H1 (cell line): ENCODE data around the gene VPS51. TPM values are rescaled to one million over a fixed set of nuclear protein-coding genes. Genes with fewer than 3 reads are reported as not detected.

Experiments used
- CTCF ChIA-PET: fragments of 300-600 bp; sonication (Branson Sonifier 250); formaldehyde crosslinking; loops from one replicate; lab custom pipeline; 2021; ENCODE audit not compliant: partially characterized antibody; lab: Charles Lee
- POLR2A ChIA-PET: fragments of 300-600 bp; sonication (Branson Sonifier 250); formaldehyde crosslinking; loops from one replicate; lab custom pipeline; 2021; ENCODE audit warnings: inconsistent platforms; ENCODE audit not compliant: partially characterized antibody; lab: Charles Lee
- DNase-seq, 2 experiments: peaks; one replicate each; pipeline versions ENCODE4 v3.0.0 to v3.0.0-alpha.2; 2010 to 2022; ENCODE audit warnings: low spot score in 2 of 2, low read depth in 1 of 2, mixed read lengths in 1 of 2
- FAIRE-seq: peaks from 2 replicates; lab custom pipeline; 2011; peaks lifted over from hg19 to GRCh38; lab: Jason Lieb, UNC
- H2AFZ ChIP-seq: 2 replicates; pipeline ENCODE4 v1.8.1; 2012; ENCODE audit warnings: low read length, inconsistent platforms
- H2AK5ac ChIP-seq: 2 replicates; pipeline ENCODE4 v1.6.1; 2013; ENCODE audit warnings: low read depth, low read length
- H2BK120ac ChIP-seq: replicated peaks from 2 replicates; pipeline ENCODE3; 2013; ENCODE audit warnings: low read depth, low read length, inconsistent platforms
- H2BK12ac ChIP-seq: 2 replicates; pipeline ENCODE4 v1.6.1; 2013; ENCODE audit warnings: low read depth, low read length
- H2BK15ac ChIP-seq: 2 replicates; pipeline ENCODE4 v1.6.1; 2013; ENCODE audit warnings: low read length
- H2BK20ac ChIP-seq: 2 replicates; pipeline ENCODE4 v1.6.1; 2013; ENCODE audit warnings: low read length
- H2BK5ac ChIP-seq: 2 replicates; pipeline ENCODE4 v1.6.1; 2013; ENCODE audit warnings: low read depth, low read length
- H3K14ac ChIP-seq: 2 replicates; pipeline ENCODE4 v1.6.1; 2013; ENCODE audit warnings: inconsistent platforms; ENCODE audit not compliant: insufficient read length
- H3K18ac ChIP-seq: 2 replicates; pipeline ENCODE4 v1.6.1; 2013; ENCODE audit warnings: low read length; ENCODE audit errors: extremely low read depth
- H3K23ac ChIP-seq: 2 replicates; pipeline ENCODE4 v1.6.1; 2013; ENCODE audit warnings: inconsistent platforms; ENCODE audit not compliant: insufficient read length
- H3K23me2 ChIP-seq: 2 replicates; pipeline ENCODE4 v1.6.1; 2013; ENCODE audit warnings: low read depth, low read length
- H3K27ac ChIP-seq: 2 replicates; pipeline ENCODE4 v1.6.1; 2011; ENCODE audit warnings: low read depth, low read length, inconsistent platforms
- H3K27me3 ChIP-seq, 4 experiments: replicated peaks in 1 of 4; 1 replicate in 1 of 4; 2 replicates in 3 of 4; pipeline versions ENCODE4 v1.6.1 to v1.8.1; 2011 to 2013; ENCODE audit warnings: low read length in 3 of 4, mild to moderate bottlenecking in 3 of 4, inconsistent platforms in 2 of 4, mixed read lengths in 2 of 4, moderate library complexity in 1 of 4; ENCODE audit not compliant: control insufficient read depth in 3 of 4, insufficient read depth in 3 of 4; ENCODE audit errors: extremely low read depth in 1 of 4
- H3K36me3 ChIP-seq, 4 experiments: 2 replicates each; pipeline versions ENCODE4 v1.6.1 to v1.8.1; 2011 to 2013; ENCODE audit warnings: mild to moderate bottlenecking in 4 of 4, low read length in 3 of 4, moderate library complexity in 2 of 4, control low read depth in 1 of 4, inconsistent platforms in 1 of 4; ENCODE audit not compliant: insufficient read depth in 4 of 4, control insufficient read depth in 2 of 4
- H3K4ac ChIP-seq: replicated peaks from 2 replicates; pipeline ENCODE3; 2013; ENCODE audit warnings: low read length, low read depth, mixed read lengths, inconsistent platforms; ENCODE audit not compliant: insufficient read length
- H3K4me1 ChIP-seq, 4 experiments: replicated peaks in 1 of 4; 1 replicate in 1 of 4; 2 replicates in 3 of 4; pipeline versions ENCODE4 v1.6.1 to v1.8.1; 2011 to 2013; ENCODE audit warnings: low read length in 3 of 4, inconsistent platforms in 2 of 4, mixed read lengths in 1 of 4; ENCODE audit not compliant: insufficient read depth in 4 of 4, control insufficient read depth in 3 of 4
- H3K4me2 ChIP-seq, 2 experiments: 2 replicates each; pipeline versions ENCODE4 v1.6.1 to v1.8.1; 2011 to 2013; ENCODE audit warnings: low read depth in 2 of 2, low read length in 2 of 2, control low read depth in 1 of 2, inconsistent platforms in 1 of 2, mild to moderate bottlenecking in 1 of 2; ENCODE audit not compliant: insufficient read depth in 1 of 2
- H3K4me3 ChIP-seq, 4 experiments: fragments of 200-600, 300-600 bp in 1 of 4; sonication (generic), shearing (Covaris generic), sonication (Bioruptor Twin) in 1 of 4; 2 replicates each; pipeline versions ENCODE4 v1.5.1 to v1.8.1; 2011 to 2016; ENCODE audit warnings: low read length in 4 of 4, low read depth in 3 of 4, control low read depth in 2 of 4, inconsistent platforms in 2 of 4, mild to moderate bottlenecking in 2 of 4, mixed read lengths in 1 of 4, moderate library complexity in 1 of 4; ENCODE audit not compliant: insufficient read depth in 2 of 4; ENCODE audit errors: extremely low read depth in 1 of 4
- H3K56ac ChIP-seq: replicated peaks from 2 replicates; pipeline ENCODE3; 2013; ENCODE audit warnings: low read depth, mild to moderate bottlenecking, mixed read lengths, low read length, inconsistent platforms; ENCODE audit not compliant: insufficient read length
- H3K79me1 ChIP-seq: 2 replicates; pipeline ENCODE4 v1.6.1; 2013; ENCODE audit warnings: low read depth, low read length, control low read depth
- H3K79me2 ChIP-seq, 2 experiments: 2 replicates each; pipeline versions ENCODE4 v1.6.1 to v1.8.1; 2012 to 2013; ENCODE audit warnings: low read length in 2 of 2, mild to moderate bottlenecking in 2 of 2, inconsistent platforms in 1 of 2; ENCODE audit not compliant: insufficient read depth in 2 of 2, control insufficient read depth in 1 of 2
- H3K9ac ChIP-seq, 4 experiments: replicated peaks in 1 of 4; 1 replicate in 1 of 4; 2 replicates in 3 of 4; pipeline versions ENCODE4 v1.6.1 to v1.8.1; 2011 to 2013; ENCODE audit warnings: low read depth in 3 of 4, low read length in 3 of 4, control low read depth in 2 of 4, mild to moderate bottlenecking in 2 of 4, moderate library complexity in 2 of 4, inconsistent platforms in 1 of 4; ENCODE audit errors: extremely low read depth in 1 of 4
- H3K9me3 ChIP-seq, 2 experiments: 2 replicates each; pipeline versions ENCODE4 v1.6.1 to v1.8.1; 2012 to 2013; ENCODE audit warnings: mild to moderate bottlenecking in 2 of 2, moderate library complexity in 2 of 2, control low read depth in 1 of 2, inconsistent platforms in 1 of 2, low read depth in 1 of 2, low read length in 1 of 2, mixed read lengths in 1 of 2; ENCODE audit not compliant: insufficient read depth in 2 of 2
- H4K20me1 ChIP-seq, 2 experiments: replicated peaks in 1 of 2; 2 replicates each; pipeline versions ENCODE3 to v1.8.1; 2011 to 2013; ENCODE audit warnings: inconsistent platforms in 2 of 2, low read length in 2 of 2, mild to moderate bottlenecking in 1 of 2; ENCODE audit not compliant: insufficient read depth in 2 of 2, control insufficient read depth in 1 of 2
- H4K5ac ChIP-seq: 2 replicates; pipeline ENCODE4 v1.6.1; 2013; ENCODE audit warnings: low read length, low read depth, mixed read lengths, inconsistent platforms; ENCODE audit not compliant: insufficient read length
- H4K8ac ChIP-seq: 2 replicates; pipeline ENCODE4 v1.8.0; 2013; ENCODE audit warnings: mild to moderate bottlenecking, moderate library complexity, low read length, inconsistent platforms; ENCODE audit not compliant: insufficient read depth; ENCODE audit errors: extremely low read depth
- H4K91ac ChIP-seq: replicated peaks from 2 replicates; pipeline ENCODE3; 2013; ENCODE audit warnings: low read length, mixed read lengths, inconsistent platforms; ENCODE audit not compliant: insufficient read length
- BRCA1 ChIP-seq: IDR thresholded peaks from 2 replicates; pipeline ENCODE4 v1.6.1; 2012; ENCODE audit warnings: low read depth, low read length, improper control_type of control experiment
- CBX8 ChIP-seq: fragments of 300-800, 300-1000 bp; sonication (generic); IDR thresholded peaks from 2 replicates; pipeline ENCODE4 v1.7.1; 2016; ENCODE audit warnings: low read depth, low read length, borderline replicate concordance
- CTCF ChIP-seq, 3 experiments: IDR thresholded peaks; 1 replicate in 2 of 3; 2 replicates in 1 of 3; pipeline versions ENCODE4 v1.5.1 to v1.6.1; 2011; ENCODE audit warnings: low read length in 3 of 3, mild to moderate bottlenecking in 3 of 3, inconsistent platforms in 2 of 3, low read depth in 1 of 3, moderate library complexity in 1 of 3; ENCODE audit not compliant: insufficient read depth in 1 of 3; ENCODE audit errors: control extremely low read depth in 1 of 3
- EP300 ChIP-seq, 2 experiments: IDR thresholded peaks; 1 replicate in 1 of 2; 2 replicates in 1 of 2; pipeline ENCODE4 v1.6.1; 2011 to 2012; ENCODE audit warnings: low read depth in 2 of 2, low read length in 2 of 2, mild to moderate bottlenecking in 2 of 2, borderline replicate concordance in 1 of 2, inconsistent platforms in 1 of 2, moderate library complexity in 1 of 2
- JUN ChIP-seq: IDR thresholded peaks from 2 replicates; pipeline ENCODE4 v1.6.1; 2011; ENCODE audit warnings: low read depth, mild to moderate bottlenecking, improper control_type of control experiment, low read length
- TAF7 ChIP-seq: optimal IDR thresholded peaks from 2 replicates; pipeline ENCODE3; 2011; ENCODE audit warnings: low read depth, mild to moderate bottlenecking, inconsistent platforms, low read length, moderate library complexity, borderline replicate concordance
- WGBS, 2 experiments: shearing (Covaris generic) in 1 of 2; methylation state at CpG; one replicate each; pipeline versions ENCODE4 v1.1.6 to v1.1.7; 2013 to 2015; ENCODE audit warnings: low lambda C conversion rate in 2 of 2, mixed read lengths in 2 of 2, inconsistent platforms in 1 of 2, low coverage in 1 of 2, missing lambda C conversion rate in 1 of 2; ENCODE audit not compliant: insufficient replicate concordance in 2 of 2, insufficient coverage in 1 of 2, insufficient read length in 1 of 2; ENCODE audit errors: extremely low coverage in 1 of 2, missing lambda C conversion rate in 1 of 2; 5-methylcytosine and 5-hydroxymethylcytosine counted together
- polyA plus RNA-seq, 7 experiments: library from polyadenylated mRNA; depleted of rRNA in 3 of 7; stranded (reverse) in 5 of 7; unstranded in 2 of 7; fragments of >200 nt in 5 of 7; fragments of 200-250 nt in 2 of 7; gene quantifications; 1 replicate in 5 of 7; 2 replicates in 1 of 7; 4 replicates in 1 of 7; pipeline versions ENCODE4 v1.2.1 to v1.2.3, GENCODE V29; 2011 to 2013; ENCODE audit warnings: missing spikeins in 2 of 7, mixed read lengths in 2 of 7
- total RNA-seq: library from RNA; stranded (reverse); fragmentation: NEBNext Ultra II Directional; extraction: Animal tissue kit (Norgen Biotek cat#: 25700); gene quantifications from 2 replicates; pipeline ENCODE4 v1.2.1, GENCODE V29; 2021

The VPS51 gene
- total and polyA plus RNA-seq, 2 of the 8 experiments (the other 6 are each of a cell fraction or from before 2014, with no cell fraction given) = 97.4 to 142 TPM

- Histone ChIP-seq H3K4me1 (no peaks in the 10 kb centered on the region), H2AK5ac (no peak overlapping the region), H3K23me2 (no peaks in the 10 kb centered on the region), H3K4me2 (no peak overlapping the region), H3K23ac (no peak overlapping the region), H2BK15ac (no peak overlapping the region), H4K8ac (no peak overlapping the region), H3K56ac (no peak overlapping the region), H3K9me3 (no peaks in the 10 kb centered on the region), H3K79me1 (no peaks in the 10 kb centered on the region), H3K36me3 (no peaks in the 10 kb centered on the region), H2AFZ (no peak overlapping the region), H2BK12ac (no peak overlapping the region), H4K5ac (no peak overlapping the region), H3K27ac (no peak overlapping the region), H2BK120ac (no peak overlapping the region), H3K9ac (no peak overlapping the region), H3K4ac (no peak overlapping the region), H4K91ac (no peak overlapping the region), H2BK5ac (no peak overlapping the region), H2BK20ac (no peak overlapping the region), H3K79me2 (no peaks in the 10 kb centered on the region), H4K20me1 (no peaks in the 10 kb centered on the region), H3K27me3 (no peaks in the 10 kb centered on the region), H3K4me3 (no peak overlapping the region), H3K18ac (no peak overlapping the region), H3K14ac (no peak overlapping the region)
- POLR2A ChIA-PET = interaction anchor here (1.1 to 1.4 kb wide), 2 partner anchors 31 to 46 kb away, joined by 3 read pairs; no protein-coding TSS in a partner anchor
- DNase-seq = no peak
- 89% methylated on average over 3 of the region's 3 CpGs; no CpG with 5 or more reads in 1 of the 2 experiments for WGBS, 2 experiments
- no peak for TF ChIP-seq CTCF (IDR thresholded peaks at IDR 0.05; ENCODE audit: control extremely low read depth in 1 of 3, insufficient read depth in 1 of 3, low read depth in 1 of 3, low read length in 3 of 3)
- TF ChIP-seq JUN = no peak
- TF ChIP-seq EP300 (IDR thresholded peaks at IDR 0.05; ENCODE audit: borderline replicate concordance in 1 of 2, low read depth in 2 of 2, low read length in 2 of 2) = no peak
- TF ChIP-seq BRCA1 = no peak
- no peak for TF ChIP-seq TAF7
- TF ChIP-seq CBX8 = no peak
- FAIRE-seq = no peak
- CTCF ChIA-PET = no interaction called here
Measured at GRCh38 chr11:65156926-65157325, 60.9 kb downstream of the VPS51 start.
